Parietal lobe (tissue), 2 donors: ENCODE measurements around the gene GOLM1. TPM values are rescaled to one million over a fixed set of nuclear protein-coding genes. Genes with fewer than 3 reads are reported as not detected.

ENCODE experiments used
- small RNA-seq: library from RNA; depleted of rRNA; stranded (forward); fragments of <200 nt; gene quantifications from one replicate; pipeline ENCODE3, GENCODE V24; 2014; ENCODE audit warnings: low replicate concordance
- total RNA-seq: library from RNA; depleted of rRNA; stranded (reverse); fragments of >200 nt; gene quantifications from one replicate; pipeline ENCODE4 v1.2.3, GENCODE V29; 2014

The GOLM1 gene, protein sequence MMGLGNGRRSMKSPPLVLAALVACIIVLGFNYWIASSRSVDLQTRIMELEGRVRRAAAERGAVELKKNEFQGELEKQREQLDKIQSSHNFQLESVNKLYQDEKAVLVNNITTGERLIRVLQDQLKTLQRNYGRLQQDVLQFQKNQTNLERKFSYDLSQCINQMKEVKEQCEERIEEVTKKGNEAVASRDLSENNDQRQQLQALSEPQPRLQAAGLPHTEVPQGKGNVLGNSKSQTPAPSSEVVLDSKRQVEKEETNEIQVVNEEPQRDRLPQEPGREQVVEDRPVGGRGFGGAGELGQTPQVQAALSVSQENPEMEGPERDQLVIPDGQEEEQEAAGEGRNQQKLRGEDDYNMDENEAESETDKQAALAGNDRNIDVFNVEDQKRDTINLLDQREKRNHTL
- 87.0 TPM for total RNA-seq

DNA sequence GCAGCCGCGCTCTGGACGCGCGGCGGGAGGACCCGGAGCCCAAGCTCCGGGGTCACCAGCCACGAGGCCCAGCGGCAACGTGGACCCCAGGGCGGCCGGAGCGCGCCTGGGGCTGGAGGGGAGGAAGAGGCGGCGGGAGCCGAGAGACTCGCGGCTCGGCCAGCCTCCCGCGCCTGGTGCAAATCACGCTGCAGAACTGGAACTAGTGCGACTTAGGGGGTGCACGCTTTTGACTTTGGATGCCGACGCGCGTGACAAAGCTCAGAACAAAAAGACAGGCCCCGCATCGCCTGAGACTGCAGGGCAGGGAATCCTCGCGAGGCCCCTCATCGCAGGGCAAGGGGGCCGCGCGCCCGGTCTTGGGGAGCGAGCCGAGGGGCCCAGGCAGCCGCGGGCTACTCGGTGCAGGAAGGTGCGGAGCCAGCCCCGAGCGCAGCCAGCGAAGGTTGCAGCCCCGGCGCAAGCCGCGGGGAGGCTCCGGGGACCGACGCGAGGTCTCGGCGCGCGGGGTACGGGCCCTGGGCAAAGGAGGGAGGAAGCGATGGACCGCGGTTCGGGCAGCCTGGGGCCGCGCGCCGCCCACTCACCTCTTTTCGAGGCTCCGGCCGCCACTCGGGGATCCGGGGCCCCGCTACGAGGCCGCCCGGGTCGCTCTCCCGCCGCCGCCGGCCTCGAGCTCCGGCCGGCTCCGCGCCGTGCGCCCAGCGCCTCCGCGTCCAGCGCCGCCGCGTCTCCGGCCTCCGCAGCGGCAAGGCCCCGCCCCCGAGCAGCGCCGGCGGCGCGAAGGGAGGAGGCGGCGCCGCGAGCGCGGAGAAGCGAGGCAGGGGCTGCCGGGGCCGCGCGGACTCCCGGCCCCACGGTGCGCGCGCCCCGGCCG, at the start of gene GOLM1:
Gene GOLM1, minus strand, starts transcription at position 735 of the 877 bp plus-strand sequence. CDS start 20,238 bp downstream, outside the sequence.

Small RNA genes lying within 50 kb of the gene (small RNA-seq; reads per million reads assigned to genes)
- not detected for gene AL161447.1

Other genes starting within 250 kb of the GOLM1 start
- 60.4 TPM for gene NAA35, start 158.4 kb downstream of the GOLM1 start, total RNA-seq
- gene C9orf153, start 160.1 kb upstream of the GOLM1 start, total RNA-seq: 1.3 TPM
- gene ISCA1, start 183.0 kb upstream of the GOLM1 start, total RNA-seq: 73.6 TPM